ENCODE results near the gene TOMM5.

DNA sequence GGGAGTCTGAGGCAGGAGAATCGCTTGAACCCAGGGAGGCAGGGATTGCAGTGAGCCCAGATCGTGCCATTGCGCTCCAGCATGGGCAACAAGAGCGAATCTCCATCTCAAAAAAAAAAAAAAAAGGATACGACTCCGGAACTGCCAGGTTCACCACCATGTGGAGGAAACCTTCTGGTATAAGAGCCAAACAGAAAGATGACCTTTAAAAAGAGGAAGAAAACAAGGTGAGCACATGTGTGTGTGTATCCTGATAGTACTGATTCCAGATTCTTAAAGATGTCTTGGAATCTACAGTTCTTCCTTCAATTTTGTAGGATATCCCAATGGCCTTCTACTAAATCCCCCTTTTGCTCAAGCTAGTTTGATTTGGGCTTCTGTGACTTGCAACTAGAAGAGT is 49.9 kb downstream of the TOMM5 start:
- TF ChIP-seq, protein P1, sequence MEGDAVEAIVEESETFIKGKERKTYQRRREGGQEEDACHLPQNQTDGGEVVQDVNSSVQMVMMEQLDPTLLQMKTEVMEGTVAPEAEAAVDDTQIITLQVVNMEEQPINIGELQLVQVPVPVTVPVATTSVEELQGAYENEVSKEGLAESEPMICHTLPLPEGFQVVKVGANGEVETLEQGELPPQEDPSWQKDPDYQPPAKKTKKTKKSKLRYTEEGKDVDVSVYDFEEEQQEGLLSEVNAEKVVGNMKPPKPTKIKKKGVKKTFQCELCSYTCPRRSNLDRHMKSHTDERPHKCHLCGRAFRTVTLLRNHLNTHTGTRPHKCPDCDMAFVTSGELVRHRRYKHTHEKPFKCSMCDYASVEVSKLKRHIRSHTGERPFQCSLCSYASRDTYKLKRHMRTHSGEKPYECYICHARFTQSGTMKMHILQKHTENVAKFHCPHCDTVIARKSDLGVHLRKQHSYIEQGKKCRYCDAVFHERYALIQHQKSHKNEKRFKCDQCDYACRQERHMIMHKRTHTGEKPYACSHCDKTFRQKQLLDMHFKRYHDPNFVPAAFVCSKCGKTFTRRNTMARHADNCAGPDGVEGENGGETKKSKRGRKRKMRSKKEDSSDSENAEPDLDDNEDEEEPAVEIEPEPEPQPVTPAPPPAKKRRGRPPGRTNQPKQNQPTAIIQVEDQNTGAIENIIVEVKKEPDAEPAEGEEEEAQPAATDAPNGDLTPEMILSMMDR (IDR thresholded peaks at IDR 0.05) = no peak
- no peak for TF ChIP-seq POLR2A (IDR thresholded peaks at IDR 0.05)

Data from testis (tissue), 2 donors.